Body of pancreas (tissue), 4 donors: Measurements from ENCODE around the gene HOTAIR. TPM values are rescaled to one million over a fixed set of nuclear protein-coding genes. Genes with fewer than 3 reads are reported as not detected.

Experiments
- ATAC-seq: fragments of 150-250 bp; one replicate; pipeline ENCODE4 v1.9.1; 2016
- DNase-seq, 4 donors: peaks; one replicate each; pipeline ENCODE4 v3.0.0-alpha.2; 2019
- H3K27ac ChIP-seq, 4 donors: fragments of 200-600 bp; sonication (generic); 1 replicate in 3 of 4; 2 replicates in 1 of 4; pipeline versions ENCODE4 v1.5.1 to v1.6.1; 2016 to 2019; ENCODE audit warnings: mild to moderate bottlenecking in 1 of 4, mixed read lengths in 1 of 4, moderate library complexity in 1 of 4
- H3K27me3 ChIP-seq, 2 donors: fragments of 200-600 bp; sonication (generic); one replicate each; pipeline ENCODE4 v1.6.0; 2016; ENCODE audit warnings: mild to moderate bottlenecking in 1 of 2
- H3K36me3 ChIP-seq, 2 donors: fragments of 200-600 bp; sonication (generic); replicated peaks in 1 of 2; 2 replicates each; pipeline ENCODE4 v1.5.1; 2016; ENCODE audit warnings: low read depth in 2 of 2; ENCODE audit not compliant: insufficient read depth in 1 of 2
- H3K4me1 ChIP-seq: fragments of 200-600 bp; sonication (generic); one replicate; pipeline ENCODE4 v1.6.0; 2016
- H3K4me3 ChIP-seq, 2 donors: fragments of 200-600 bp; sonication (generic); 1 replicate in 1 of 2; 2 replicates in 1 of 2; pipeline ENCODE4 v1.5.1; 2016 to 2019
- H3K9me3 ChIP-seq, 3 donors: fragments of 200-600 bp; sonication (generic); 1 replicate in 2 of 3; 2 replicates in 1 of 3; pipeline ENCODE4 v1.5.1; 2016
- CTCF ChIP-seq, 7 experiments: fragments of 450-650 bp in 4 of 7; fragments of 200-600 bp in 3 of 7; sonication (generic) in 3 of 7; IDR thresholded peaks; one replicate each; pipeline ENCODE4 v1.5.1; 2016 to 2019; ENCODE audit warnings: antibody characterized with exemption in 7 of 7
- POLR2A ChIP-seq, 3 donors: fragments of 450-650 bp; IDR thresholded peaks; one replicate each; pipeline ENCODE4 v1.6.1; 2016; ENCODE audit warnings: antibody characterized with exemption in 3 of 3, mild to moderate bottlenecking in 2 of 3
- WGBS, 2 donors: methylation state at CpG; one replicate each; pipeline ENCODE4 v1.1.5; 2017; 5-methylcytosine and 5-hydroxymethylcytosine counted together
- intact Hi-C: fragments of 100-400 bp; cut with DNase I; formaldehyde crosslinking; loops from one replicate; pipeline ENCODE4 v1.15.1; 2023
- total RNA-seq, 2 donors: library from RNA; depleted of rRNA; stranded (reverse); fragments of >200 nt; gene quantifications; one replicate each; pipeline ENCODE4 v1.1.0, GENCODE V29; 2016

HOTAIR gene
- total RNA-seq, 2 donors from 2014 or later, result not detected

GRCh38 chr12:53948650-53949593 is 25.8 kb downstream of the HOTAIR start:
- Histone ChIP-seq H3K36me3 (no peaks in the 10 kb centered on the region), H3K4me1 (peaks cover 20% of the 10 kb centered on the region), H3K27ac (no peak overlapping the region), H3K9me3 (no peaks in the 10 kb centered on the region), H3K4me3 (no peak overlapping the region), H3K27me3 (peaks cover 3 to 44% of the 10 kb centered on the region in 2 donors)
- WGBS, 2 donors, result 40% methylated on average over 5 to 9 of the region's 9 CpGs
- intact Hi-C loops, result no loop called here
- no peak for ATAC-seq
- no peak for TF ChIP-seq CTCF (IDR thresholded peaks at IDR 0.05)
- TF ChIP-seq POLR2A (IDR thresholded peaks at IDR 0.05), result no peak
- no peak for DNase-seq

GRCh38 chr12:53947743-53948142 is 27.0 kb downstream of the HOTAIR start:
- DNase-seq (no peak), ATAC-seq (no peak)
- TF ChIP-seq POLR2A (IDR thresholded peaks at IDR 0.05) (no peak), CTCF (IDR thresholded peaks at IDR 0.05) (no peak)
- Histone ChIP-seq H3K4me1 (peaks cover 15% of the 10 kb centered on the region), H3K36me3 (no peaks in the 10 kb centered on the region), H3K27me3 (peaks cover 3 to 32% of the 10 kb centered on the region in 2 donors), H3K27ac (no peak overlapping the region), H3K9me3 (no peaks in the 10 kb centered on the region), H3K4me3 (no peak overlapping the region)
- intact Hi-C loops, result no loop called here

- Histone ChIP-seq H3K4me3 (no peak overlapping the region), H3K9me3 (no peaks in the 10 kb centered on the region), H3K36me3 (no peaks in the 10 kb centered on the region), H3K27me3 (peaks cover 0 to 14% of the 10 kb centered on the region in 2 donors), H3K4me1 (peaks cover 5% of the 10 kb centered on the region), H3K27ac (no peak overlapping the region)
- TF ChIP-seq POLR2A (IDR thresholded peaks at IDR 0.05) (no peak), CTCF (IDR thresholded peaks at IDR 0.05) (no peak)
- ATAC-seq, result no peak
- 3 to 6% methylated on average over 49 to 51 of the region's 51 CpGs for WGBS, 2 donors
- DNase-seq, result no peak
- intact Hi-C loops, result no loop called here
Observed at GRCh38 chr12:53944907-53945847, 29.6 kb downstream of the HOTAIR start.

GRCh38 chr12:53944209-53944608 is 30.5 kb downstream of the HOTAIR start:
- TF ChIP-seq POLR2A (IDR thresholded peaks at IDR 0.05) (no peak), CTCF (IDR thresholded peaks at IDR 0.05) (no peak)
- Histone ChIP-seq H3K4me1 (peaks cover 9% of the 10 kb centered on the region), H3K27me3 (peaks cover 0 to 16% of the 10 kb centered on the region in 2 donors), H3K4me3 (no peak overlapping the region), H3K9me3 (no peaks in the 10 kb centered on the region), H3K36me3 (no peaks in the 10 kb centered on the region), H3K27ac (no peak overlapping the region)
- DNase-seq (no peak), ATAC-seq (no peak)
- 8 to 18% methylated on average over 4 of the region's 4 CpGs for WGBS, 2 donors
- intact Hi-C loops, result no loop called here
